H1 (cell line): ENCODE data around the gene EGFL6. TPM values are rescaled to one million over a fixed set of nuclear protein-coding genes. Genes with fewer than 3 reads are reported as not detected.

ENCODE experiments used
- BCL11A ChIP-seq, 2 experiments: IDR thresholded peaks; one replicate each; pipeline ENCODE4 v1.6.1; 2011; ENCODE audit warnings: low read depth in 2 of 2, low read length in 2 of 2, mild to moderate bottlenecking in 2 of 2
- EP300 ChIP-seq, 2 experiments: IDR thresholded peaks; 1 replicate in 1 of 2; 2 replicates in 1 of 2; pipeline ENCODE4 v1.6.1; 2011 to 2012; ENCODE audit warnings: low read depth in 2 of 2, low read length in 2 of 2, mild to moderate bottlenecking in 2 of 2, borderline replicate concordance in 1 of 2, inconsistent platforms in 1 of 2, moderate library complexity in 1 of 2
- polyA plus RNA-seq, 7 experiments: library from polyadenylated mRNA; depleted of rRNA in 3 of 7; stranded (reverse) in 5 of 7; unstranded in 2 of 7; fragments of >200 nt in 5 of 7; fragments of 200-250 nt in 2 of 7; gene quantifications; 1 replicate in 5 of 7; 2 replicates in 1 of 7; 4 replicates in 1 of 7; pipeline versions ENCODE4 v1.2.1 to v1.2.3, GENCODE V29; 2011 to 2013; ENCODE audit warnings: missing spikeins in 2 of 7, mixed read lengths in 2 of 7
- total RNA-seq: library from RNA; stranded (reverse); fragmentation: NEBNext Ultra II Directional; extraction: Animal tissue kit (Norgen Biotek cat#: 25700); gene quantifications from 2 replicates; pipeline ENCODE4 v1.2.1, GENCODE V29; 2021

EGFL6 gene
- total and polyA plus RNA-seq, 2 of the 8 experiments (the other 6 are each of a cell fraction or from before 2014, with no cell fraction given): 0.93 to 1.1 TPM

DNA sequence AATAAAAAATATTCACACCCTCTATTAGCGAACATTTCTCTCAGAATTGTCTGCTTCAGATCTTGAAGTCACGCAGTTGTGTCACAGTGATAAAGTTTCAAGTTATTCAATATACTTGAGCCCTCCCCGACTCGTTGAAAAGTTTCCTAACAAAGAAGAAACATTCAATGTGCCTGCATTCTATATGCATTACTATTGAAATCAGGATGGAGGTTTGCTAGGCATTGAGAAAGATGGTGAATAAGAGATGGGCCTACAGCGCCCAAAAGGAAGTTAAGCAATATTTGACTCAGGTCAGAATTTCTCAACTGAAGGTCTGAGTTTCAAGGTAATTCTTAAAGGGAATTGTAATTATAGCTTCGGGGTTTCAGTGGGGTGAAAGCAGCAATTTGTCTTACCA is 89.7 kb downstream of the EGFL6 start (continued):
- TF ChIP-seq BCL11A (IDR thresholded peaks at IDR 0.05; ENCODE audit: low read depth in 2 of 2, low read length in 2 of 2) (no peak), EP300 (IDR thresholded peaks at IDR 0.05; ENCODE audit: borderline replicate concordance in 1 of 2, low read depth in 2 of 2, low read length in 2 of 2) (no peak)
